Astrocyte (in vitro differentiated cells and primary cell): ENCODE measurements around the gene CSNK2B. TPM values are rescaled to one million over a fixed set of nuclear protein-coding genes. Genes with fewer than 3 reads are reported as not detected.

Experiments
- DNase-seq: peaks from one replicate; pipeline ENCODE4 v3.0.0-alpha.2; 2010; ENCODE audit warnings: low read depth
- FAIRE-seq: peaks from 2 replicates; lab custom pipeline; 2011; peaks lifted over from hg19 to GRCh38; lab: Jason Lieb, UNC
- H2AFZ ChIP-seq: 2 replicates; pipeline ENCODE4 v1.6.0; 2012; ENCODE audit warnings: low read depth, low read length, inconsistent platforms
- H3K27ac ChIP-seq: 2 replicates; pipeline ENCODE4 v1.5.1; 2011; ENCODE audit warnings: low read depth, low read length, inconsistent platforms
- H3K27me3 ChIP-seq: 2 replicates; pipeline ENCODE4 v1.6.0; 2011; ENCODE audit warnings: low read length, inconsistent platforms; ENCODE audit not compliant: insufficient read depth
- H3K36me3 ChIP-seq: 2 replicates; pipeline ENCODE4 v1.5.1; 2011; ENCODE audit warnings: low read length, inconsistent platforms; ENCODE audit not compliant: insufficient read depth
- H3K4me1 ChIP-seq: 2 replicates; pipeline ENCODE4 v1.5.1; 2011; ENCODE audit warnings: low read length, inconsistent platforms; ENCODE audit not compliant: insufficient read depth
- H3K4me2 ChIP-seq: 2 replicates; pipeline ENCODE4 v1.6.0; 2012; ENCODE audit warnings: low read length, inconsistent platforms
- H3K4me3 ChIP-seq: 2 replicates; pipeline ENCODE4 v1.5.1; 2011; ENCODE audit warnings: low read depth, mild to moderate bottlenecking, low read length, inconsistent platforms; ENCODE audit not compliant: insufficient read depth
- H3K79me2 ChIP-seq: 2 replicates; pipeline ENCODE4 v1.6.0; 2012; ENCODE audit warnings: mild to moderate bottlenecking, low read length, inconsistent platforms; ENCODE audit not compliant: insufficient read depth
- H3K9ac ChIP-seq: 2 replicates; pipeline ENCODE4 v1.6.0; 2012; ENCODE audit warnings: mild to moderate bottlenecking, low read length, inconsistent platforms
- H3K9me3 ChIP-seq: 2 replicates; pipeline ENCODE4 v1.5.1; 2012; ENCODE audit warnings: low read depth, mild to moderate bottlenecking, low read length, inconsistent platforms; ENCODE audit not compliant: insufficient read depth
- H4K20me1 ChIP-seq: 2 replicates; pipeline ENCODE4 v1.6.0; 2012; ENCODE audit warnings: low read length, inconsistent platforms; ENCODE audit not compliant: insufficient read depth
- H3K27ac Mint-ChIP-seq: one replicate; pipeline ENCODE4 v1.8.0; 2021; ENCODE audit warnings: mild to moderate bottlenecking, mixed read lengths; ENCODE audit not compliant: unreplicated experiment
- H3K27me3 Mint-ChIP-seq: one replicate; pipeline ENCODE4 v1.8.0; 2021; ENCODE audit warnings: low read depth, mixed read lengths; ENCODE audit not compliant: unreplicated experiment
- H3K36me3 Mint-ChIP-seq: one replicate; pipeline ENCODE4 v1.8.0; 2021; ENCODE audit warnings: low read depth, mixed read lengths; ENCODE audit not compliant: unreplicated experiment
- H3K4me1 Mint-ChIP-seq: one replicate; pipeline ENCODE4 v1.8.0; 2021; ENCODE audit warnings: low read depth, mixed read lengths; ENCODE audit not compliant: unreplicated experiment
- H3K4me3 Mint-ChIP-seq: one replicate; pipeline ENCODE4 v1.8.0; 2021; ENCODE audit warnings: mild to moderate bottlenecking, moderate library complexity, mixed read lengths; ENCODE audit not compliant: unreplicated experiment
- H3K9me3 Mint-ChIP-seq: one replicate; pipeline ENCODE4 v1.8.0; 2021; ENCODE audit warnings: mild to moderate bottlenecking, mixed read lengths; ENCODE audit not compliant: unreplicated experiment
- EZH2 ChIP-seq: IDR thresholded peaks from 2 replicates; pipeline ENCODE4 v1.6.1; 2012; ENCODE audit warnings: mild to moderate bottlenecking, low read length, inconsistent platforms; ENCODE audit not compliant: insufficient read depth
- total RNA-seq: library from RNA; stranded (reverse); gene quantifications from 2 replicates; pipeline ENCODE4 v1.2.1, GENCODE V29; 2021
- TF ChIP-seq, protein P1 (sequence below): IDR thresholded peaks from 2 replicates; pipeline ENCODE4 v1.5.1; 2011; ENCODE audit warnings: low read depth, mild to moderate bottlenecking, inconsistent platforms, low read length, moderate library complexity; ENCODE audit not compliant: insufficient read depth

CSNK2B gene
- total RNA-seq, 1 donor from 2014 or later = 208 TPM

DNA sequence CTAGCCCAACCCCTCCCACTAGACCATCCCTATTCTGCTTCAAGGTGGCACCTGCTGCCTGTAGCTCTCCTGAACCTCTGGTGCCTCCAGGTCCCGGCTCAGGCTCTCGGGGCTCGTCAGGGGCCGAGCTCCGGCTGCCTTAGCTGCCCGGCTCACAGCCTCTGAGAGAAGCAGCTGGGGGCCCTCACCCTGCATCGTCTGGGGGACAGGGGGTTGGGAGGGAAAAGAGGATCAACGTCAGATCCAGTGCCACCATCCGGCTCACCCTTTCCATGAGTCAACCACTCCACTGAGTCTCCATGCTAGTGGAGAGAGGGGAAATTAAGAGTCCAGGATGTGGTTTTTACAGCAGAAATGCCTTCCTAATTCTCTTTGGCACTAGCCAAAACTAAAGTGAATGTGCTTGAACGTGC, 26.4 kb upstream of the CSNK2B start:
- H3K27me3 ChIP-seq = no peaks in the 10 kb centered on the region
- TF ChIP-seq EZH2 = no peak
- TF ChIP-seq, protein P1, sequence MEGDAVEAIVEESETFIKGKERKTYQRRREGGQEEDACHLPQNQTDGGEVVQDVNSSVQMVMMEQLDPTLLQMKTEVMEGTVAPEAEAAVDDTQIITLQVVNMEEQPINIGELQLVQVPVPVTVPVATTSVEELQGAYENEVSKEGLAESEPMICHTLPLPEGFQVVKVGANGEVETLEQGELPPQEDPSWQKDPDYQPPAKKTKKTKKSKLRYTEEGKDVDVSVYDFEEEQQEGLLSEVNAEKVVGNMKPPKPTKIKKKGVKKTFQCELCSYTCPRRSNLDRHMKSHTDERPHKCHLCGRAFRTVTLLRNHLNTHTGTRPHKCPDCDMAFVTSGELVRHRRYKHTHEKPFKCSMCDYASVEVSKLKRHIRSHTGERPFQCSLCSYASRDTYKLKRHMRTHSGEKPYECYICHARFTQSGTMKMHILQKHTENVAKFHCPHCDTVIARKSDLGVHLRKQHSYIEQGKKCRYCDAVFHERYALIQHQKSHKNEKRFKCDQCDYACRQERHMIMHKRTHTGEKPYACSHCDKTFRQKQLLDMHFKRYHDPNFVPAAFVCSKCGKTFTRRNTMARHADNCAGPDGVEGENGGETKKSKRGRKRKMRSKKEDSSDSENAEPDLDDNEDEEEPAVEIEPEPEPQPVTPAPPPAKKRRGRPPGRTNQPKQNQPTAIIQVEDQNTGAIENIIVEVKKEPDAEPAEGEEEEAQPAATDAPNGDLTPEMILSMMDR = no peak
- H2AFZ ChIP-seq = no peak overlapping the region
- H3K36me3 Mint-ChIP-seq = peaks cover 30% of the 10 kb centered on the region
- H3K79me2 ChIP-seq = no peaks in the 10 kb centered on the region
- H3K9ac ChIP-seq = peak overlapping the region; percentile 57
- H3K4me3 ChIP-seq = no peak overlapping the region
- H4K20me1 ChIP-seq = peaks cover 56% of the 10 kb centered on the region
- peaks cover 58% of the 10 kb centered on the region for H3K36me3 ChIP-seq
- H3K4me2 ChIP-seq = peak overlapping the region; percentile 62
- no peaks in the 10 kb centered on the region for H3K9me3 ChIP-seq
- no peaks in the 10 kb centered on the region for H3K9me3 Mint-ChIP-seq
- H3K27ac ChIP-seq = peak overlapping the region; percentile 55
- H3K4me3 Mint-ChIP-seq = no peak overlapping the region
- FAIRE-seq (no peak), DNase-seq (peak; percentile 72)
- H3K27me3 Mint-ChIP-seq = no peaks in the 10 kb centered on the region
- H3K27ac Mint-ChIP-seq = no peak overlapping the region
- peaks cover 3% of the 10 kb centered on the region for H3K4me1 Mint-ChIP-seq
- H3K4me1 ChIP-seq = peaks cover 13% of the 10 kb centered on the region

DNA sequence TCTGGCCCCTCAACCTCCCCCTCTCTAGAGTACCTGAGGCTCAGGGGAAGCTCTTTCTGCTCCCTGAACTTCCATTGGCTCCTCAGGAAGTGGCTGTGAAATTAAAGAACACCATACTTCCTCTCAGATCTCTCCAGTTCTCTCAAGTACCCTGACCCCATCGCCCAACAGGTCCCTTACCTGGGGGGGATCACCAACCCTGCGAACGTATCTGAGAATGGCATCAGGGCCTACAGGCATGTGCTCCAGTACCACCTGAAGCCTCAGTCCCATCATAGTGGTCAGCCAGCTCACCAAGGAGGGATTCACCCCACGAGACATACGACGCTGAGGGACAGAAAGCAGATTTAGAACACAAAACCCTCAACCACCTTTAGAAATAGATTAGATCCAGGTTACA, 25.3 kb upstream of the CSNK2B start:
- no peak for DNase-seq
- H3K36me3 Mint-ChIP-seq = peaks cover 30% of the 10 kb centered on the region
- Histone ChIP-seq H3K27me3 (no peaks in the 10 kb centered on the region), H3K4me3 (no peak overlapping the region), H3K9ac (no peak overlapping the region), H3K36me3 (peaks cover 58% of the 10 kb centered on the region), H3K4me2 (no peak overlapping the region), H4K20me1 (peaks cover 55% of the 10 kb centered on the region), H3K79me2 (peaks cover 3% of the 10 kb centered on the region), H2AFZ (no peak overlapping the region), H3K27ac (no peak overlapping the region), H3K4me1 (peaks cover 13% of the 10 kb centered on the region), H3K9me3 (no peaks in the 10 kb centered on the region)
- H3K27me3 Mint-ChIP-seq = no peaks in the 10 kb centered on the region
- no peak overlapping the region for H3K4me3 Mint-ChIP-seq
- TF ChIP-seq, protein P1 = no peak
- no peak for TF ChIP-seq EZH2
- no peak for FAIRE-seq
- peaks cover 3% of the 10 kb centered on the region for H3K4me1 Mint-ChIP-seq
- peak overlapping the region; percentile 41 for H3K27ac Mint-ChIP-seq
- no peaks in the 10 kb centered on the region for H3K9me3 Mint-ChIP-seq

DNA sequence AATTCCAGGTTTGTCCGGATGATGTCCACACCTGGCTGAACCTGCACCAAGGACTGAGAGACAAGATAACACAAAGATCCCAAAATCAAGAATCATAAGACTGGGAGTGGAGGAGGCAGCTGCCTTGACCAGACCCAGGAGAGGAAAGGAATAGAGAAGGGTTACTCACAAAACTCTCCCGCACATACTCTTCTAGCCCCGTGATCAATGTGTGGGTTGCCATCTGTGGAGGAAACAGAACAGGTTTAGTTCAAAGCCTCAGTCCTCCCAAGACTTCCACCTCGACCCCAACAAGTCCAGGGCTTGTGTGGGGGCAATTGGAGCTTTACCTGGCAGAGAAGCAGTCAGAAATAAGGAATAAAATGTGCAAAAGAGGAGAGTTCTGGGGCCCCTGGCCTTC, 24.5 kb upstream of the CSNK2B start:
- H3K4me3 Mint-ChIP-seq = peak overlapping the region; percentile 35
- H3K36me3 ChIP-seq = peaks cover 56% of the 10 kb centered on the region

More for the DNA sequence above, 24.5 kb upstream of the CSNK2B start:
- H3K36me3 Mint-ChIP-seq = peaks cover 25% of the 10 kb centered on the region
- Histone ChIP-seq H3K4me2 (no peak overlapping the region), H3K4me3 (no peak overlapping the region), H3K79me2 (peaks cover 3% of the 10 kb centered on the region), H3K27me3 (no peaks in the 10 kb centered on the region), H3K27ac (no peak overlapping the region), H3K4me1 (peaks cover 13% of the 10 kb centered on the region), H3K9me3 (no peaks in the 10 kb centered on the region), H2AFZ (no peak overlapping the region), H4K20me1 (peaks cover 47% of the 10 kb centered on the region), H3K9ac (no peak overlapping the region)
- H3K27ac Mint-ChIP-seq = no peak overlapping the region
- no peaks in the 10 kb centered on the region for H3K9me3 Mint-ChIP-seq
- TF ChIP-seq, protein P1 = no peak
- no peak for TF ChIP-seq EZH2
- DNase-seq (no peak), FAIRE-seq (no peak)
- peaks cover 3% of the 10 kb centered on the region for H3K4me1 Mint-ChIP-seq
- no peaks in the 10 kb centered on the region for H3K27me3 Mint-ChIP-seq
